ENCODE results near the gene MICAL2.

MICAL2 gene

GRCh38 chr11:12073886-12074285 lies 36.5 kb upstream of the MICAL2 start:
- Histone ChIP-seq H3K4me1 (ENCODE audit: low read length) (no peaks in the 10 kb centered on the region), H3K9me3 (ENCODE audit: insufficient read depth, low read length) (no peaks in the 10 kb centered on the region), H3K9ac (ENCODE audit: low read length) (no peak overlapping the region), H3K4me3 (ENCODE audit: low read length) (no peak overlapping the region), H3K36me3 (replicated peaks; ENCODE audit: low read depth, low read length) (no peaks in the 10 kb centered on the region), H2AFZ (ENCODE audit: low read depth, low read length) (no peak overlapping the region), H3K79me2 (ENCODE audit: low read length) (no peaks in the 10 kb centered on the region), H4K20me1 (ENCODE audit: insufficient read depth, low read length) (no peaks in the 10 kb centered on the region), H3K4me2 (ENCODE audit: low read length) (no peak overlapping the region), H3K27ac (ENCODE audit: low read length) (no peak overlapping the region), H3K27me3 (ENCODE audit: low read depth, low read length) (peaks cover 10% of the 10 kb centered on the region)
- TF ChIP-seq, protein P1, sequence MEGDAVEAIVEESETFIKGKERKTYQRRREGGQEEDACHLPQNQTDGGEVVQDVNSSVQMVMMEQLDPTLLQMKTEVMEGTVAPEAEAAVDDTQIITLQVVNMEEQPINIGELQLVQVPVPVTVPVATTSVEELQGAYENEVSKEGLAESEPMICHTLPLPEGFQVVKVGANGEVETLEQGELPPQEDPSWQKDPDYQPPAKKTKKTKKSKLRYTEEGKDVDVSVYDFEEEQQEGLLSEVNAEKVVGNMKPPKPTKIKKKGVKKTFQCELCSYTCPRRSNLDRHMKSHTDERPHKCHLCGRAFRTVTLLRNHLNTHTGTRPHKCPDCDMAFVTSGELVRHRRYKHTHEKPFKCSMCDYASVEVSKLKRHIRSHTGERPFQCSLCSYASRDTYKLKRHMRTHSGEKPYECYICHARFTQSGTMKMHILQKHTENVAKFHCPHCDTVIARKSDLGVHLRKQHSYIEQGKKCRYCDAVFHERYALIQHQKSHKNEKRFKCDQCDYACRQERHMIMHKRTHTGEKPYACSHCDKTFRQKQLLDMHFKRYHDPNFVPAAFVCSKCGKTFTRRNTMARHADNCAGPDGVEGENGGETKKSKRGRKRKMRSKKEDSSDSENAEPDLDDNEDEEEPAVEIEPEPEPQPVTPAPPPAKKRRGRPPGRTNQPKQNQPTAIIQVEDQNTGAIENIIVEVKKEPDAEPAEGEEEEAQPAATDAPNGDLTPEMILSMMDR (IDR thresholded peaks at IDR 0.05; ENCODE audit: low read depth, low read length): no peak
- no peak for TF ChIP-seq EZH2phosphoT487 (IDR thresholded peaks at IDR 0.05; ENCODE audit: low read depth)

GRCh38 chr11:12074529-12075195 lies 35.7 kb upstream of the MICAL2 start:
- H3K4me3 ChIP-seq (ENCODE audit: low read length): no peak overlapping the region
- H3K27ac ChIP-seq (ENCODE audit: low read length): no peak overlapping the region
- H3K27me3 ChIP-seq (ENCODE audit: low read depth, low read length): peaks cover 10% of the 10 kb centered on the region
- H3K9ac ChIP-seq (ENCODE audit: low read length): no peak overlapping the region
- H3K4me2 ChIP-seq (ENCODE audit: low read length): no peak overlapping the region
- TF ChIP-seq, protein P1 (IDR thresholded peaks at IDR 0.05; ENCODE audit: low read depth, low read length): no peak
- no peak for TF ChIP-seq EZH2phosphoT487 (IDR thresholded peaks at IDR 0.05; ENCODE audit: low read depth)
- H2AFZ ChIP-seq (ENCODE audit: low read depth, low read length): no peak overlapping the region
- H3K36me3 ChIP-seq (replicated peaks; ENCODE audit: low read depth, low read length): no peaks in the 10 kb centered on the region
- no peaks in the 10 kb centered on the region for H3K9me3 ChIP-seq (ENCODE audit: insufficient read depth, low read length)
- no peaks in the 10 kb centered on the region for H3K79me2 ChIP-seq (ENCODE audit: low read length)
- H3K4me1 ChIP-seq (ENCODE audit: low read length): no peaks in the 10 kb centered on the region
- H4K20me1 ChIP-seq (ENCODE audit: insufficient read depth, low read length): no peaks in the 10 kb centered on the region

- Histone ChIP-seq H3K79me2 (ENCODE audit: low read length) (no peaks in the 10 kb centered on the region), H3K27me3 (ENCODE audit: low read depth, low read length) (peaks cover 10% of the 10 kb centered on the region), H3K9ac (ENCODE audit: low read length) (no peak overlapping the region), H2AFZ (ENCODE audit: low read depth, low read length) (no peak overlapping the region), H3K36me3 (replicated peaks; ENCODE audit: low read depth, low read length) (no peaks in the 10 kb centered on the region), H3K4me2 (ENCODE audit: low read length) (no peak overlapping the region), H3K4me1 (ENCODE audit: low read length) (no peaks in the 10 kb centered on the region), H3K4me3 (ENCODE audit: low read length) (no peak overlapping the region), H3K9me3 (ENCODE audit: insufficient read depth, low read length) (no peaks in the 10 kb centered on the region), H4K20me1 (ENCODE audit: insufficient read depth, low read length) (no peaks in the 10 kb centered on the region), H3K27ac (ENCODE audit: low read length) (no peak overlapping the region)
- TF ChIP-seq, protein P1 (IDR thresholded peaks at IDR 0.05; ENCODE audit: low read depth, low read length): no peak
- TF ChIP-seq EZH2phosphoT487 (IDR thresholded peaks at IDR 0.05; ENCODE audit: low read depth): no peak
Measured at GRCh38 chr11:12075291-12075690, 35.1 kb upstream of the MICAL2 start.

GRCh38 chr11:12075822-12076821 lies 34.3 kb upstream of the MICAL2 start:
- TF ChIP-seq, protein P1 (IDR thresholded peaks at IDR 0.05; ENCODE audit: low read depth, low read length): no peak
- no peak for TF ChIP-seq EZH2phosphoT487 (IDR thresholded peaks at IDR 0.05; ENCODE audit: low read depth)
- Histone ChIP-seq H3K36me3 (replicated peaks; ENCODE audit: low read depth, low read length) (no peaks in the 10 kb centered on the region), H3K4me3 (ENCODE audit: low read length) (no peak overlapping the region), H3K27me3 (ENCODE audit: low read depth, low read length) (peaks cover 10% of the 10 kb centered on the region), H3K9ac (ENCODE audit: low read length) (no peak overlapping the region), H3K4me2 (ENCODE audit: low read length) (no peak overlapping the region), H3K79me2 (ENCODE audit: low read length) (no peaks in the 10 kb centered on the region), H4K20me1 (ENCODE audit: insufficient read depth, low read length) (no peaks in the 10 kb centered on the region), H3K4me1 (ENCODE audit: low read length) (no peaks in the 10 kb centered on the region), H3K9me3 (ENCODE audit: insufficient read depth, low read length) (no peaks in the 10 kb centered on the region), H2AFZ (ENCODE audit: low read depth, low read length) (no peak overlapping the region), H3K27ac (ENCODE audit: low read length) (no peak overlapping the region)
